GM12801 (cell line): ENCODE data around the gene KRT34.

ENCODE experiments used
- TF ChIP-seq, protein P1 (sequence below): IDR thresholded peaks from one replicate; pipeline ENCODE4 v1.5.1; 2011; ENCODE audit warnings: control low read depth; ENCODE audit not compliant: insufficient read length; ENCODE audit errors: extremely low read depth

Gene KRT34

DNA sequence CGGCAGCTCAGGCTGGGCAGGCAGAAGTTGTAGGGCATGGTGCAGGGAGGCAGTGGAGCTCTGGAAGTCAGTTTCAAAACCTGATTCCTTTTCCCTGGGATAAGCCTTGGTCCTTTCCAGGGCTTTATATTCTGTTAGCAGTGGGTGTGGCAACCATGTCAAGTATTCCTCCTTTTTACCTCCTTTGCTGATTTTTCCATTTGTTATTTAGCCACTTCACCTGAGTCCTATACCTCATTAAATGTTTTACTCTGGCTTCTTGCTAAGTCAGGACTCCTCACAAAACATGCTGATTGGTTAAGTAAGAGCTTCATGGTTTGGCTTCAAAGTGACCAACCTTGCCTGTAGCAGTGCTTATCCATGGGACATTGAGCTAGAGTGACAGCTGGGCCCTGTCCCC lies 12.4 kb downstream of the KRT34 start, which contains the start of gene KRT33B:
Gene KRT33B (minus strand): TSS at position 101 of the 400 bp plus-strand sequence. CDS start 63 bp downstream, at position 38.
- TF ChIP-seq, protein P1, sequence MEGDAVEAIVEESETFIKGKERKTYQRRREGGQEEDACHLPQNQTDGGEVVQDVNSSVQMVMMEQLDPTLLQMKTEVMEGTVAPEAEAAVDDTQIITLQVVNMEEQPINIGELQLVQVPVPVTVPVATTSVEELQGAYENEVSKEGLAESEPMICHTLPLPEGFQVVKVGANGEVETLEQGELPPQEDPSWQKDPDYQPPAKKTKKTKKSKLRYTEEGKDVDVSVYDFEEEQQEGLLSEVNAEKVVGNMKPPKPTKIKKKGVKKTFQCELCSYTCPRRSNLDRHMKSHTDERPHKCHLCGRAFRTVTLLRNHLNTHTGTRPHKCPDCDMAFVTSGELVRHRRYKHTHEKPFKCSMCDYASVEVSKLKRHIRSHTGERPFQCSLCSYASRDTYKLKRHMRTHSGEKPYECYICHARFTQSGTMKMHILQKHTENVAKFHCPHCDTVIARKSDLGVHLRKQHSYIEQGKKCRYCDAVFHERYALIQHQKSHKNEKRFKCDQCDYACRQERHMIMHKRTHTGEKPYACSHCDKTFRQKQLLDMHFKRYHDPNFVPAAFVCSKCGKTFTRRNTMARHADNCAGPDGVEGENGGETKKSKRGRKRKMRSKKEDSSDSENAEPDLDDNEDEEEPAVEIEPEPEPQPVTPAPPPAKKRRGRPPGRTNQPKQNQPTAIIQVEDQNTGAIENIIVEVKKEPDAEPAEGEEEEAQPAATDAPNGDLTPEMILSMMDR = no peak

DNA sequence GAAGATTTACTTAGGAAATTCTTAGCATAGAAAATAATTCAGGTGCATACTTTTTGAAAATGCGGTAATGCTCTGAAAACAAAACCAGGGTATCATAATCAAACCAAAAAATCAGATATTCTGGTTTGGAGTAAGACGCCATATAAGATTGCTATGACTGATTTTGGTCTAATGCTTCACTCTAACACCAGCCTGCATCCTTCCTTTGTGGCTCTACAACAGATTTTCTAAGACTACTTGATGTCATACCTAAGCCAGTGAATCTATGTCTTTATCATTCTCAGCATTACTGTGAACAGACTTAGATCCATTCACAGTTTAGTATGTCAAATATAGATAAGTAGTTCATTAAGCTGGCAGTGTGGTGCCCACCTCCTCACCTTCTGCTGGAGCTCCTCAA lies 13.1 kb downstream of the KRT34 start:
- TF ChIP-seq, protein P1 = no peak

GRCh38 chr17:41367426-41368075 lies 14.6 kb downstream of the KRT34 start:
- TF ChIP-seq, protein P1 = no peak

DNA sequence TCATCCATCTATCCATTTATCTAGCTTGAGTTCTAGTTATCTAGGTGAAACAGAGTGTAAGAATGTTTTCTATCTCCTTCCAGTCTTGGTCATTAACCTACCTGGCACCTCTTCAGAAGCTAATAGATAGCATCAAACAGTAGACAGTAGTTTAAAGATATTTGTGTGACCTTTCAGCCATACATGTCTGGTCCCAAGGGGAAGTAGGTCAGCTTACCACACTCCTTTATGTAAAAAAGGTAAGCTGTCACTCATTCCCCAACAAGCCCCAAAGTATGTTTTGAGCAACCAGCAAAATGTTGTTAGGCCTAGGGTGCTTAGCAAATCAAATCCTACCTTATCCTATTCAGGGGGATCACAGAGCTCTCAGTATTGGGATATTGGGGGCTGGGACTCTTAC lies 16.0 kb downstream of the KRT34 start:
- TF ChIP-seq, protein P1 = no peak

- TF ChIP-seq, protein P1 = no peak
Measured at GRCh38 chr17:41363881-41364280, 18.2 kb downstream of the KRT34 start.

DNA sequence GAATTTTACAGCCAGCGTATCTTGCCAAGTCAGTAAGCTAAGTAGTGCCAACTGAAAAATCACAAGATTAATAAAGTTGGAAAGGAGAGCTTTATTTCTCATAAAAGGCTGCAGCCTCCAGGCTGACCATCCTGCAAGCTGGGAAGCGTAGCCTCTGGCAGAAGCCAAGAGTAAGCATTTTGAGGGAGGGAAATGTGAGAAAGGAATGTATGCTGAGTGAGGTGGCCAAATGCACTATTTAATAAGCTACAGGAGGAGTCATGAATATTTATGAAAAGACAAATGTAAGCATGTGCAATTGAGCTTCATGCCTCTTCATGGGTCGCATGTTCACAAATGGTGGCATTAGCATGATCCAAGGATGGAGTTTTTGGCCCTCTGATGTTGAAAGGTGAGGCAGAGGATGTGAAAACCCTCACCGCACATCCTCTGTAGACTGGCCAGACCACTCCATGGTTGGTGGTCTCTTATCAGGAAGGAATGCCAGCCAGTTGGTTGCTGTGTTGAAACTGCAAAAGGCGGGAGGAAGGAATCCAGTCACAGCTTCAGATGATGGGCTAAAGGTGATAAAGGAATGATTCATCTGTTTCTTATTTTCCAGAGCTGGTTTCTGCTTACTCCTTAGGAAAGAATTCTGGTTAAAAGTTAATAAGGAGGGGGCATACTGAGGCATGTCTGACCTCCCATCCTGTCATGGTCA lies 21.7 kb downstream of the KRT34 start:
- TF ChIP-seq, protein P1 = no peak

DNA sequence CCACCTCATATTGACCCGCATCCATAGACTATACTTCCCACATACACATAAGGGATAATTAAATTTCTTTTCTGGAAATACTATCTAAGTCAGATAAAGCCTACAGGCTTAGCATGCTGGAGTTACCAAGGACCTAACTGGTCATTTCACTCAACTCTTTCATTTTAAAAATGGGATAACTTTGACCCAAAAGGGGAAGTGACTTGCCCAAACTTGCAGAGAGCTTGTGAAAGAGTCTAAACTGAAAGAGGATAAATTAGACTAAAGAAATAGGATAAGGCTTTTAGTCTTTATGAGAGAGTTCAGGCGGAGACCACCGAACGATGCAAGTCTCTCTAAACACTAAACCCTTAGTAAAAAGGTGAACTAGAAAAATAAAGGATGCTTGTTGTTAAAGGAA lies 27.6 kb downstream of the KRT34 start:
- TF ChIP-seq, protein P1 = no peak
